Measurements from ENCODE around the gene CELA3B.

DNA sequence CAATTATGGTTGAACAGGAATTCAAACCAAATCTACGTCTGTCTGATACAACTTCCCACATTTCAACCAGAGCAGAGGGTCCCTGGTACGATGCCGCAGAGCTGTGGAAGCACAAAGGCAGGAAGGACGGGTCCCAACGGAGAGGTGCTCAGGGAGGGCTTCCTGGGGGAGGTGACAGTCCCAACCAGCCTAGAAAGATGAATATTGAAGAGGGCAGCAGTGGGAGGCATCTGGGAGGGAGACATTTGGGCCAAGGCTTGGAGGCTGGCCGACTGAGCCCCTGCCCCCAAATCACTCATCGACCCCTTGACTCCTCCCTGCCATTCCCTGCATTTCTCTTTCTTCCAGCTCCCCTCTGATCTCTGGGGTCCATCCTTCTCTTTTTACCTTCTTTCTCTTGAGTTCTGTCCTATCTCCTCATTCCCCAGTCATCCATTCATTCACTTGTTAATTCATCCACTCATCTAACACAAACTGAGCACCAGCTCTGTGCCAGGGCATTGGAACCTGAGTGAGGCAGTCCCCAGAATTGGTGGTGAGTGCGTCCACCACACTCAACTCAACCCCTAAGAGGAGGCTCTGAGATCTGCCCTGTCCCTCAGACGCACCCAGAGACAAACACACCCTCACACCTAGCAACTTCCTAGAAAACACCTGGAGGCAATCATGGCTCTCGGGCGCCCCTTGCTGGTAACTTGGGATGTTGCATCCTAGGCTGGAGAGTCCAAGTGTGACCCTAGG, 13.2 kb upstream of the CELA3B start:
- TF ChIP-seq POLR2A (IDR thresholded peaks at IDR 0.05): no peak
- TF ChIP-seq, protein P1, sequence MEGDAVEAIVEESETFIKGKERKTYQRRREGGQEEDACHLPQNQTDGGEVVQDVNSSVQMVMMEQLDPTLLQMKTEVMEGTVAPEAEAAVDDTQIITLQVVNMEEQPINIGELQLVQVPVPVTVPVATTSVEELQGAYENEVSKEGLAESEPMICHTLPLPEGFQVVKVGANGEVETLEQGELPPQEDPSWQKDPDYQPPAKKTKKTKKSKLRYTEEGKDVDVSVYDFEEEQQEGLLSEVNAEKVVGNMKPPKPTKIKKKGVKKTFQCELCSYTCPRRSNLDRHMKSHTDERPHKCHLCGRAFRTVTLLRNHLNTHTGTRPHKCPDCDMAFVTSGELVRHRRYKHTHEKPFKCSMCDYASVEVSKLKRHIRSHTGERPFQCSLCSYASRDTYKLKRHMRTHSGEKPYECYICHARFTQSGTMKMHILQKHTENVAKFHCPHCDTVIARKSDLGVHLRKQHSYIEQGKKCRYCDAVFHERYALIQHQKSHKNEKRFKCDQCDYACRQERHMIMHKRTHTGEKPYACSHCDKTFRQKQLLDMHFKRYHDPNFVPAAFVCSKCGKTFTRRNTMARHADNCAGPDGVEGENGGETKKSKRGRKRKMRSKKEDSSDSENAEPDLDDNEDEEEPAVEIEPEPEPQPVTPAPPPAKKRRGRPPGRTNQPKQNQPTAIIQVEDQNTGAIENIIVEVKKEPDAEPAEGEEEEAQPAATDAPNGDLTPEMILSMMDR (IDR thresholded peaks at IDR 0.05 in 8 of 11, conservative IDR thresholded peaks at IDR 0.05 in 3 of 11): peak; percentile 74 to 95 (median 92)
